GM19468 (cell line): ENCODE data around the gene CRIM1.

Experiments
- ATAC-seq: cut with Tn5 transposase; IDR thresholded peaks from one replicate; pipeline ENCODE4 v1.9.1; 2021; ENCODE audit warnings: mild to moderate bottlenecking, moderate library complexity, moderate number of reproducible peaks; ENCODE audit not compliant: unreplicated experiment; ENCODE audit errors: extremely low read depth

The CRIM1 gene

DNA sequence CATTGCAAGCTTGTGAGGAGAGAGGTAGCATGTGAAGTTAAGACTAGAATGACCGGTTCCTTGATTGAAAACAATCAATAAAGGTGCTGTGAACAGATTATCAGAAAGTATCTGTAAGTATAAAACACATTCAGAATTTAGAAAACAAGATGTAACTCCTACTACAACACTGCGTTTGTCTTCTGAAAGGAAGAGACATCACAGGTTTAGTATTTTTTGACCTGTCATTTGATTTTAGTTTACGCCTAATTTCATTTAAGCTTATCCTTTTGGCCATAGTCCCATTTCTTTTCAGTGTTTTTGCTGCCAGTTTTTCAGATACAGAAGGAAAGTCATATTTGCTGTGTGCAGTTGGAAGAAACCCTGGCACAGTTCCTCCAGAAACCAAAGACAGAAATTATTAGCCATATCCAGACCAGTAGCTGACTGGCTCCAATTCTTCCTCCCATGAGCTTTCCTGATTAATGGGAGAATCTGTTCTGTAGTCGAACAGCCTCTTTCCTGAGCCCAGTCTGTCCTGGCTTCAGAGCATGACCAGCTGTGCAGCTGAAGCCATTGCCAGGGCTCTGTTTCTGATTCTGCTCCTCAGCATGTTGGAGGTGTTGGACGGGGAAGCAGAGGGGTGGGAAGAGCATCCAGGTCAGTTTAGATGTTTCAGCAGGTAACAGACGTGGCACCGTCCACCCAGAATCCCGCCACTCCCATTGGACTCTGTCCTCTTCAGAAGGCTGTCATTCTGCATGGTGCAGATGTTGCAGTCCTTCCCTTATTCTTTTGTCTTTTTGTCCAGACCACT lies 61.0 kb downstream of the CRIM1 start:
- no peak for ATAC-seq

DNA sequence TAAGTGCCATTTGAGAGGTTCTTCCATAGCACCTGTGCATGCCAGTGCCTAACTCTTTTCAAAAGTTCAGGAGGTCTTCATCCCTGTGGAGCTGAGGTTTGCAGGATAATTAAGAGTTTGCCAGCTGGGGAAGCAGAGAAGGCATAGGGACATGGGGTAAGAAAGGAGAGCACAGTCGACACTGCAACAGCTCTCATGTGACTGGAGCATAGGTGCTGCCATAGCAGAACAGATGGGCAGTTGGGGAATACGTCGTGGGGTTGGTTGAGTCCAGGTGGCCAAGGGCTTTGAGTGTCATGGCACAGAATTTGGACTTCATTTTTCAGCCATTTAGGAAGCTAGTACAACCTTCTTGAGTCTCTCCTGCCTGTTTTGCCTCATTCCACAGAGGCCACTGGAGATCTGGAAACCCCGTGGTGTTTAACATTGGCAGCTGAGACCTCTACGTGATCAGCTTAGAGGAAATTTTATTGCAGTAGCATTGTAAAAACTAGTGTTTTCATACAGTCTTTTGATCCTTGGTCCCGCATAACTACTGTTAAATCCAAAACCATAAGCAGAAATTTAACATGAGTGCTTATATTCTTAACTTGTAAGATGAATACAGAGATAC lies 65.1 kb downstream of the CRIM1 start:
- no peak for ATAC-seq

DNA sequence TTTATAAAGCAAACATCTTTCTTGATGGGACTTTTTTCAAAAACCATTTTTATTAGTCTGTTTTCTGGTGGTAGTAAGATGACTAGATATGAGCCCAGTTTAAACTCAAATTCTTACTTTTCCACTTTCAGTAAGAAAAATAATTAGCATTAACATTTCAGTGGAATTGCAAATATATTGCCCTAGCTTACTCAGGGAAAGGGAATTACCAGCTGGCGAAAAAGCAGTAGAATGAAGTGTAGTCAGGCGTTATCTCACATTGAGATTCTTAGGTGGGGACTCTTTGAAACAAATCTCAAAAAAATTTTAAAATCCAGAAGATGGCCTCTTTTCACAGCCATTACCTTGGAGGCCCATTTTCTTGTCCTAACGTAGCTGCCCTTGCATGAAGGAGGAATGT lies 65.8 kb downstream of the CRIM1 start:
- no peak for ATAC-seq

DNA sequence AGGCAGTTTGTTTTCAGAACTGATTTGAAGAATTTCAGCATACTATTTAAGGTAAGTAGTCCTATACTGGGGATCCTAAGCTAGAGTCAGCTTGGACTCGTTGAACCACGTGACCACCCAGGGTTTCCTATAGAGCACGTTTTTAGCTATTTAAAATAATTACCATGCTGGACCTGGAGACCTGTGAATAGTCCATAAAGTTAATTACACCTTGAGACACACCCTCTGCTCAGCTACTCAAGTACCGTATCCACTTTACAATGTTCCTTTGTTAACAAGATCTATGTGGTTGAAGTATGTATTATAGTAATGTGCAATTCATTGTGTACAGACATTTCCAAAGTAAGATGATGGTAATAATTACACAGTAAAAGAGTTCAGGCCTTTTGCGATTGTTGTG lies 67.6 kb downstream of the CRIM1 start:
- ATAC-seq: no peak

DNA sequence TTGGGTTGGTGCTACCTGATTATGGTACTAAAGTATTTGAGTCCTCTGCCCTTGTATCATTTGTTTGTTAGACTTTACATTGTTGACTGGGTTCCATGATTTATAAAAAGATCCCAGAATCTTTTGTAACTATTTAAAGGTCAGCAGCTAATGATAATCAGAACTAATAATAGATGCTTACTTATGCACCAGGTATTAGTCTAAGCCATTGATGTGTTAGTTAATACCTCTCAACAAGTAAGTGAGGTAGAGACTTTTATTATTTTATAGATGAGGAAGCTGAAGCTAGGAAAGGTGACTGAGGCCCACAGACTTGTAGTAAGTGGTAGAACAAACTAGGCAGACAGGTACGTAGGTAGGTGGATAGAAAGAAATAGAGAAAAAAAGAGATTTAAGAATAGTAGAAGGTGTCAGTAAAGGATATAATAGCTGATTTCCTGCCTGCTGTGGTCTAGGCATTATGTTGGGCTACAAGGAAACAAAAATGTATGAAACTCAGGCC lies 68.1 kb downstream of the CRIM1 start:
- ATAC-seq: no peak

DNA sequence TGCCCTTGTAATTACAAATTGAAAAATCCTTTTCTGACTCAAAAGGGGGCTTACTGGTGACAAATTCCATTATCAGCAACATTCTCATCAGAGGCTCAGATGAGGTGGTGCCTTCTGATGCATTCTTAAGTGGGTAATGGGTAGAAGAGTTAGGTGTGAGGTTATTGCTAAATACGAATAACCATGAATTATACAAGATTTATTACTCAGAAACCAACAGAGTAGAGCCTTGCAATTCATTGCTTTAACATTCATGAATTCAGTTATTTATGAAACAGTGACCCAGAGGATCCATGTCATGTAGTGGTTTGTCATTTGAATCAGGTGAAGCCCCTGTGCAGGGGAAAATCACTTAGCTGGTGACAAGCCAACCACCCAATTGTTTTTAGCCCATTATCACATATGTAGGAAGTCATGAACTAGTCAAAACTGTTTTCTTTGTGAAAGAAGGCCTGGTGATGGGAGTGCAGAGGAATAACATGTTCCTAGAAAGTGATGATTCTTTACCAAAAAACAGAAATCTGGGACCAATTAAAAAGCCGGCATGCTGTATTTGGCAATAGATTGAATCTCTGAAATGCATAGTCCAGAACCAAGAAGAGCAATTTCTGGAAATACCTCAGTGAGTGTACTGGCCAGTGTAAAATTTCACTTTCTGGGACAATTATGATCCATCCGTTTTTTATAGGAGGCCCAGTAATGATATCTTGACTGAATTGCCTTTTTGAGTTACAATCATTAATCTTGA lies 70.2 kb downstream of the CRIM1 start:
- ATAC-seq: no peak

DNA sequence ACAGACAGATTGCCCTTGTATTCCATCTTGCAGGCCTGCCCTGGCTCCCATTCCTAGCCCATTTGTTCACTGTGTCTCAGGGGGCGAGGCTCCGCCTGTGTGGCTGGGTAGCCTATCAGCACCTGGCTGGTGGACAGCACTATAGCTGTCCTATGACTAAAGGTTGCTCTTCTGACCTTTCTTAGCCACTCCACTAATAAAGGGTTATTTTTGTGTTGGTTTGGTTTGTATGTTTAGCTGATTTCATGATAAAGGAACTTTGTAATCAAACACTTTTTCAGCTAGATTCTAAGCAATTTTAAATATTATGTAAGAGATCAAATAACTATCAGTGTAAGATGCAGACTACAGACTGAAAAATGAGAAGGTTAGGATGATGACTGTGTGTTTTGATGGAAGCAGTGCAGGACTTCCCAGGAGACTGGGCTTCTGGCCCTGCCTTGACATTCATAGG lies 72.2 kb downstream of the CRIM1 start:
- no peak for ATAC-seq

DNA sequence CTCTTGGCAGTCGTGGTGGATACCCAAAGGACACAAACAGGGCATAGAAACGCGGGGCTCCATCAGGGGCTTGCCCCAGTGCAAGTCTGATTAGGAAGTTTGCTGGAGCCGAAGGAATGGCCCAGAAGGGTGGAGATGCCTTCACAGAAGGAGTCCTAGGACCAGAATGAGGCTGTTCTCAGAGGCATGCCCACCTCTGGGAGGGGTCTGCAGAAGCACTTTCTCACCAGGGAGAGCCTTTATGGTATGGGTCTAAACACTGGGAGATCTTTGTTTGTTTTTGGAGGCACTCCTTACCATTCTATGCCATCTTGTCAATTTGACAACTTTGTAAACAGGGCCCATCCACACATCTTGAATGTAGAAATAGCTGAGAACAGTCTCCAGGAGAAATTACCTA lies 75.0 kb downstream of the CRIM1 start:
- no peak for ATAC-seq

DNA sequence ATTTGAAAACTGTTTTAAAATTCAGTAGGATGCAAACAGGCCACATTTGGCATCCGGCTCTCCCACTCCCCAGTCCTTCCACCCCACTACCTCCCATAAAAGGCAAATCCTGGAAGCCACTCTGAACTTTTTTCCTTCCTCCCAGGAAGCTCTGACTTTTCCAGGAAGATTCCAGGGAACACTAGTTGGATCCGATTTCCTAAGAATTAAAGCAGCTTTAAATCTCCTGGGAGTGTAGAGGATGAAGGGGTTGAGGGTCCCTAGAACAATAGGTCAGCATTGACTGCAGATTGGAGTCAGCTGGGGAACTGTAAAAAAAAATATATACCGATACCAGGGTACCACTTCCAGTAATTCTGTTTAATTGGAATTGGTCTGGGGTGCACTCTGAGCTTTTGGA lies 76.9 kb downstream of the CRIM1 start:
- ATAC-seq: no peak

DNA sequence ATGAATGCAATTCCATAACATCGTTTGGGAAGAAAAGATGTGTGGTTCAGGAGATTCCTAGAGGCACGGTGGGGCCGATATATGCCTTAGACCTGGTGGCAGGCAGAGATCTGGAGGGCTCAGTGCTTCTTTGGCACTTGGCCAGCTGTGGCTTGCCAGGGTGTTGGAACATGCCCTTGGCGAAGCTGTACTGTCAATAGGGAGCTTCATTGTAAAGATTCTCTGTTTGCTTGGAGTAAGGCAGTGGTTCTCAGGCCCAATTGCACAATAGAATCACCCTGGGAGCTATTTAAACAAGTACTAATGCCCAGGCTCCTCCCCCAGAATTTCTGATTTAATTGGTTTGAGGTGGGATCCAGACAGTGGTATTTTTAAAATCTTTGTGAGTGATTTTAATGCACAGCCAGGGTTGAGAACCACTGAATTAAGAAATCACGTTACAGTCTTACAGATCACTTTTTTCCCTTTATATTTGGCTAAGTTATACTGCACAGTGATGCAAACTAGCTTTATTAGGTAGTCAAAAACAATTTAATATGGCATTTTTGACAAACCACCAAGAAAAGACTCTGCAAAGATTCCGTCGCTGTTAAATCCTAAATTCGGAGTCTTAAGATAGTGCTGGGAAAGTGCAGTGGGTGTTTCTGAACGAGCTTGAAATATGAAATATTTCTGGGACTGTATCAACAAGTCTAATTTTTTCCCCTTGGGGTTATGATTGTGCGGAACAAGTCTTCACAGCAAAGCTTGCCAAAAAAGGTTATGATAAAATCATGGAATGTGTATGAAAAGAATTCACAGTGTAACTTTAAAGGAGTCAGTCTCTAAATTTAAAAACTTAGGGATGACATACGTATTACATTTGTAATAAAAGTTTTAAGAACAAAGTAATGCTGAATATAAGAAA lies 78.0 kb downstream of the CRIM1 start:
- ATAC-seq: no peak

DNA sequence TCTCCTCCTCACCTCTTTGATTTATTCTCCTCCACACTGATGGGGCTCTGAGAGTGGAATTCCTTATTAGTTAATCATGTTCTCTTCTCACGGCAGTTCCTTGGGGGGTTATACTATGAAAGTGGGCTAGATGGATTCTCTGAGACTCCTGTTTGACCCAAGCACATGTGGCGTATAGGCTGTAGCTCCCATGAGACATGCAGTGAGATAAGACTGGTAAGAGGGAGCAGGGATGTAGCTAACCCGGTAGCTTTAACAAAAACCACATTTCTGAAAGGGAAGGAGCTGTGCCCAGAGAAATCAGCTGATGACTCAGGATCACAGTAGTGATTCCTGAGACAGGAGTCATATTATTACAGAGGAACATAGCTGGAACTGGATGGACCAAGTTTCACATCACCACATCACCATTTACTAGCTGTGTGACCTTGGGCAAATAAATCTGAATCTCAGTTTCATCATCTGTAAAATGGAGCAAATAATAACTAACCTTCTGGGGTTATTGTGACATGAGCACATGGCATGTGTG lies 82.9 kb downstream of the CRIM1 start:
- no peak for ATAC-seq

DNA sequence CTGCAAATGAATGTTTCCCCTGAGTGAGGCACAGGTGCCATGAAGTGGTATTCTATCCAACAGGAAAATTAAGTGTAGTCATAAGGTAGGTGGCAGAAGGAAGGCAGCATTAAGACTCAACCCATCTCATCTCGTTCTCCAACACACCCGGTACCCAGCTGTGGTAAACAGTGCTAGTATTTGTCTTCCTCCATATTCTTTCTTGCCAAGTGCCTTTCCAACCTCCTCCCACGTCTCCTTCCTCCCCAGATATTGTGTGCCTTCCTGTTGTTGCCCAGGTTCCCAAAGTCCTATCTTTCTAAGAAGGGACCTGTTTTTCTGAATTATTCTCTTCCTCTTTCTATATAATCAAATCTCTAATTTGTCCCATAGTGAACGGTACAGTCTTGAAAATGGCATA lies 83.5 kb downstream of the CRIM1 start:
- ATAC-seq: no peak

DNA sequence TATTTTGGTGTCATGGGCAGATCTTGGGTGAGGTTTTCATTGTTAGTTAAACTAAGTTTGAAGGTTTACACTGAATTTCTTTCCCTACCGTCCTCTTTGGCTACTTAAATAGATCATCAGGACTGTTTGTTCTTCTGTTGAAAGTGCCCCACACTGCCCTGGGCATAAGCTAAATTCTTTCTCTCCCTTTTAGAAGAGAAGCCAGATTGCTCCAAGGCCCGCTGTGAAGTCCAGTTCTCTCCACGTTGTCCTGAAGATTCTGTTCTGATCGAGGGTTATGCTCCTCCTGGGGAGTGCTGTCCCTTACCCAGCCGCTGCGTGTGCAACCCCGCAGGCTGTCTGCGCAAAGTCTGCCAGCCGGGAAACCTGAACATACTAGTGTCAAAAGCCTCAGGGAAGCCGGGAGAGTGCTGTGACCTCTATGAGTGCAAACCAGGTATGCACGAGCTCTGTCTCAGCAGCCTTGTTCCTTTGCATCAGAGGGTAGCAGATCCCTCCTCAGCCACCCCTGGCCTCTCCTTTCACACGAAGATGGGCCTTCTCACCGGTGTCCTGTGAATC lies 85.6 kb downstream of the CRIM1 start:
- ATAC-seq: no peak

DNA sequence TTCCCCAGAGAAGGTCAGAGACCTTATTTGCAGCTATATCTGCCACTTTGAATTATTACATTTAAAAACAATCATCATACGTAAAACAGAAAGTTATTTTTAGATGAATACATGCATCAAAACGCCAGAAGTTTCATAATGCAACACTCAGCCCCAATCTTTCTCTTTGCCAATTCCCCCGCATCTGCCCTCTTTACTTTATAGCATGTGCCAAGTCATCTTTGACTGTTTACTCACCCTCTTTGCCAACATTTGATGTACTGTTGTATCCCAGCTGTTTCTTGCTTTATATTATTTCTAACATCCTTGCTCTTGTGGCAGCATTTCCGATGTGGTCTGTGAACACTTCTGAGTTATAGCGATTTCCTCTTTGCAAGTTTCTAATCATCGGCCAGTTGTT lies 86.2 kb downstream of the CRIM1 start:
- ATAC-seq: no peak

DNA sequence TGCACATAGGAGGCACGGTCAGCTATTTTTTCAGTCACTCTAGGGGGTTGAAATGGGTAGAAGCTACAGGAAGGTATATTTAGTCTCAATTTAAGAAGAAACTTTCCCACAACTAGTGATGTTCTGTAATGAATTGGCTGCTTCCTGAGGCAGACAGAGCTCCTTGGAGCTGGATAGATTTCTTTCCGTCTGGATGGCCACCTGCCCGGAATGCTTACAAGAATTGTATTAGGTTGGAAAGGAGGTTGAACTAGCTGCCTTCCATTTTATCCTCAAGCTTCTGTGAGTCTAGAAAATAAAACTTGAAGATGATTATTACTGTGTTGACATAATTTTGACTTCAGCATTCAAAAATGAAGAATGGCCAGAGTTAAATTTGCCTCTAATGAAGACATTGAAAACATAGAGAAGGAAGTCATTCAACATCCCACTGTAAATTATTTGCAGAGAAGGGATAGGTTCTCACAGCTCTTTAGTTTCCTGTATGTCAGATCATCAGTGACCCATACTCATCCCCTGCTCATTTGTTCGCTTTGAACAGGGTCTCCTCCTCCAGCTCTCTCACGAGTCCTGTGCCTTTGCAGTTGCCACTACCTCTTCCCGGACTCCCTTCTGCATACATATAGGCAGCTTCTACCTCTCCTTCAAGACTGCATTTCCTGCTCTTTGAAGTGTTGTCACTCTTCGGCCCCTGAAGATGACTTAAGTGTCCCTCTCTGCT lies 88.8 kb downstream of the CRIM1 start:
- no peak for ATAC-seq

DNA sequence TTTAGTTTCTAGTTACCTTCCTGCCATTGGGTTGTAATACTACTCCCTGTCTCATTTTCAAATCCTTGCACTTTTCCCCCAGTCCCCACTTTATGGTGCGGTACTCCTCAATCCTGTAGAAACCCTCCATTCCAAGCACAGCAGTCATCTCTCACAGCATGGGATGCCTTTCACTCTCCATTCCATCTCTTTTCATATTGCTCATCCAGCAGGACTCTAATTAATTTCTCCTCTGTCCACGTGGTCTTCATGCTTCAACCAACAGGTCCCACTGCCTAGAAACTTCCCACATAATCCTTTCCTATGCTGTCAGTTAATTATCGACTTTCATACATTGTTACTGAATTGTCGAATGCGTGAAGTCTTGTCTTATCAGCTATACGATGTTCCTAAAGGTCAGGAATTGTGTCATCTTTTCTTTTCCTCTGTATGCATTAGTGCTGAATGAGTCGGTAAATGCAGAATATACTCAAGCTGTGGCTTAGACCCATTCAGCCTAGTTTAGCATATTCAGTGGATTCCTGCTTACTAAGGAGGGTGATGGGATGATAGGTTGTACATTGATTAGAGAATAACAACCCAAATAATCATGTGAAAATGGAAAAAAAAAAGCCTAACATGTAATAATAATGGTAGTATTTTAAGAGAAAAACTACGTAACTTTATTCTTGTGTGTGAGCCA lies 89.7 kb downstream of the CRIM1 start:
- ATAC-seq: no peak

DNA sequence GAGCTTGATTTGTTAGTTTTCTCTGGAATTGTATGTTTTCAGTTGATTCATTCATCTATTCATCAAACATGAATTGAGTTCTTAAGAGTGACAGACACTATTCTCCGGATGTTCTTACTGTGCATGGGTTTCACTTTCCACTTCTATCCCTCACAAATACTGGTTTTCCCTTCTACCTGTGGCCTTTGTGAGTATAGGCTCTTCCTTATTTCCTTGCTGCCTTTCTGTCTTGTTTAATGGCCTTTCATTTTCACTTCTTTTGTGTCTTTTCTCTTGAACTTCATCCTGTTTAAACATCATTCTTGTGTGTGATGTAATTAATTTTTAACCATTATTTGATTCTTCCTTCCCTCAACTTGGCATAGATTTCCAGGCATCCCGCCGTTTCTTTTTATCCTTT lies 90.7 kb downstream of the CRIM1 start:
- ATAC-seq: no peak

DNA sequence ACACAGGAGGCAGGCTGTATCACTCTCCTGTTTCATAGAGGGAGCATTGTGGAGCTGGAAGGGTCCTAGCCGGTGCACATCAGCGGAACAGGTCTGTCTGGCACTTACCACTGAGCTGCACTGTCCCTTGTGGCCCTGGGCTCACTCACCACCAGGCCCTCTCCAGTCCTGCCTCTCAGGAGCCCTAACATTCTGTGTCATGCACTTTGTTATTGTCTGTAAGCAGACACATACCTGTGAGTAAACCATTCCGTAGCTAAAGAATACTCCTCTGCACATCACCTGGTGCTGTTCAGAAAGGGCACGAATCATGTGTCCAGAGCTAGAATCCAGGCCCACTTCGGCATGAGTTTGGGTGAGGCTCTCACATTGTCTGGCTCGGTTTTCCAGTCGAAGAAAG lies 93.6 kb downstream of the CRIM1 start:
- no peak for ATAC-seq
